Measurements from ENCODE around the gene ATF5. TPM values are rescaled to one million over a fixed set of nuclear protein-coding genes. Genes with fewer than 3 reads are reported as not detected.

The ATF5 gene
- total RNA-seq, 6 experiments from 2014 or later: 475 to 1,724 (median 619) TPM

- no peaks in the 10 kb centered on the region for H3K9me3 ChIP-seq
- WGBS (ENCODE audit: insufficient coverage, low coverage, low lambda C conversion rate, missing lambda C conversion rate): 65% methylated on average over 4 of the region's 8 CpGs
- no peaks in the 10 kb centered on the region for H3K27me3 ChIP-seq
- H3K4me1 ChIP-seq: no peaks in the 10 kb centered on the region
- no peaks in the 10 kb centered on the region for H3K36me3 ChIP-seq
- TF ChIP-seq POLR2A (IDR thresholded peaks at IDR 0.05) (no peak), CTCF (IDR thresholded peaks at IDR 0.05) (no peak)
- no peak overlapping the region for H3K4me3 ChIP-seq
- ATAC-seq: no peak
- no peak overlapping the region for H3K27ac ChIP-seq
- intact Hi-C loops (cut with DNase I): no loop called here
- no peak for DNase-seq
Observed at GRCh38 chr19:49946415-49946814, 17.4 kb downstream of the ATF5 start.

GRCh38 chr19:49949742-49950589 lies 21.0 kb downstream of the ATF5 start:
- Histone ChIP-seq H3K27me3 (no peaks in the 10 kb centered on the region), H3K27ac (no peak overlapping the region), H3K36me3 (no peaks in the 10 kb centered on the region), H3K4me1 (peaks cover 0 to 10% (median 0%) of the 10 kb centered on the region in 4 donors), H3K9me3 (no peaks in the 10 kb centered on the region), H3K4me3 (no peak overlapping the region)
- ATAC-seq (no peak), DNase-seq (no peak)
- no peak for TF ChIP-seq CTCF (IDR thresholded peaks at IDR 0.05)
- TF ChIP-seq POLR2A (IDR thresholded peaks at IDR 0.05): no peak
- intact Hi-C loops (cut with DNase I): no loop called here
- 77% methylated on average over 5 of the region's 11 CpGs for WGBS (ENCODE audit: insufficient coverage, low coverage, low lambda C conversion rate, missing lambda C conversion rate)

- no peak overlapping the region for H3K4me3 ChIP-seq
- H3K36me3 ChIP-seq: no peaks in the 10 kb centered on the region
- intact Hi-C loops (cut with DNase I): no loop called here
- DNase-seq (no peak), ATAC-seq (no peak)
- H3K9me3 ChIP-seq: no peaks in the 10 kb centered on the region
- peaks cover 0 to 10% (median 0%) of the 10 kb centered on the region in 4 donors for H3K4me1 ChIP-seq
- TF ChIP-seq POLR2A (IDR thresholded peaks at IDR 0.05) (no peak), CTCF (IDR thresholded peaks at IDR 0.05) (no peak)
- WGBS (ENCODE audit: insufficient coverage, low coverage, low lambda C conversion rate, missing lambda C conversion rate): 65% methylated on average over 5 of the region's 5 CpGs
- H3K27me3 ChIP-seq: no peaks in the 10 kb centered on the region
- no peak overlapping the region for H3K27ac ChIP-seq
Observed at GRCh38 chr19:49950590-49950948, 21.6 kb downstream of the ATF5 start.

- H3K27ac ChIP-seq: no peak overlapping the region
- H3K9me3 ChIP-seq: no peaks in the 10 kb centered on the region
- H3K4me3 ChIP-seq: no peak overlapping the region
- H3K4me1 ChIP-seq: peaks cover 0 to 10% (median 0%) of the 10 kb centered on the region in 4 donors
- intact Hi-C loops (cut with DNase I): no loop called here
- 37% methylated on average over 4 of the region's 13 CpGs for WGBS (ENCODE audit: insufficient coverage, low coverage, low lambda C conversion rate, missing lambda C conversion rate)
- TF ChIP-seq POLR2A (IDR thresholded peaks at IDR 0.05): no peak
- no peak for TF ChIP-seq CTCF (IDR thresholded peaks at IDR 0.05)
- no peaks in the 10 kb centered on the region for H3K36me3 ChIP-seq
- H3K27me3 ChIP-seq: no peaks in the 10 kb centered on the region
- DNase-seq (no peak), ATAC-seq (no peak)
Observed at GRCh38 chr19:49950956-49951526, 22.0 kb downstream of the ATF5 start.

All from right lobe of liver (tissue), 6 donors.